Left renal cortex interstitium (tissue), 4 donors: ENCODE data around the gene RASGRP3. TPM values are rescaled to one million over a fixed set of nuclear protein-coding genes. Genes with fewer than 3 reads are reported as not detected.
"Not testable (repeated sequence)": the region's sequence is repeated elsewhere in the genome, so short reads cannot be mapped to it uniquely, and the experiment has no call there.

Experiments
- DNase-seq, 4 donors: peaks; one replicate each; pipeline ENCODE4 v3.0.0-alpha.2; 2013; ENCODE audit warnings: low read depth in 4 of 4, low spot score in 2 of 4, missing footprints in 1 of 4
- polyA plus RNA-seq, 4 donors: library from polyadenylated mRNA; unstranded; fragments of 120-200 nt; gene quantifications; one replicate each; pipeline ENCODE4 v1.2.1, GENCODE V29; 2013; ENCODE audit not compliant: insufficient read length in 4 of 4

RASGRP3 gene
- polyA plus RNA-seq, 4 donors: 12.9 to 26.8 (median 18.1) TPM

DNA sequence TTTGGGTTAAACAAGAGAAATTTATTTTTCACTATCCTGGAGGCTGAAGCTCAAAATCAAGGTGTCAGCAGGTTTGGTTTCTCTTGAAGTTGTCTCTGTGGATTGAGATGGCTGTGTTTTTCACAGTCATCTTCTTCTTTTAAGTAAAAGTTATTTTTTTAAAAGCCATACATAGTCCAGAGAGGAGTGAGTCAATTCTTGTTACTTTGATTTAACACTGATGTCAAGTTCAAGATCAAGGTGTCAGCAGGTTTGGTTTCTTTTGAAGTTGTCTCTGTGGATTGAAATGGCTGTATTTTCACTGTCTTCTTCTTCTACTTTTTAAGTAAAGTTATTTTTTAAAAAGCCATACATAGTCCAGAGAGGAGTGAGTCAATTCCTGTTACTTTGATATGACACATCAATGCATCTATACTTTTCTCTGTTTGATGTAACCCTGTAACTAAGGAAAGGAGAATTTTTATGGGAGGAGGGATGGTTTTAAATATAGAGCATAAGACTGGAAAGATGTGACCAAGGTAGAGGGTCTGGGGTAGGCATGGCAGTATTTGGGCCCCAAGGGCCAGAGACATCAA lies 22.5 kb upstream of the RASGRP3 start:
- DNase-seq: no peak

DNA sequence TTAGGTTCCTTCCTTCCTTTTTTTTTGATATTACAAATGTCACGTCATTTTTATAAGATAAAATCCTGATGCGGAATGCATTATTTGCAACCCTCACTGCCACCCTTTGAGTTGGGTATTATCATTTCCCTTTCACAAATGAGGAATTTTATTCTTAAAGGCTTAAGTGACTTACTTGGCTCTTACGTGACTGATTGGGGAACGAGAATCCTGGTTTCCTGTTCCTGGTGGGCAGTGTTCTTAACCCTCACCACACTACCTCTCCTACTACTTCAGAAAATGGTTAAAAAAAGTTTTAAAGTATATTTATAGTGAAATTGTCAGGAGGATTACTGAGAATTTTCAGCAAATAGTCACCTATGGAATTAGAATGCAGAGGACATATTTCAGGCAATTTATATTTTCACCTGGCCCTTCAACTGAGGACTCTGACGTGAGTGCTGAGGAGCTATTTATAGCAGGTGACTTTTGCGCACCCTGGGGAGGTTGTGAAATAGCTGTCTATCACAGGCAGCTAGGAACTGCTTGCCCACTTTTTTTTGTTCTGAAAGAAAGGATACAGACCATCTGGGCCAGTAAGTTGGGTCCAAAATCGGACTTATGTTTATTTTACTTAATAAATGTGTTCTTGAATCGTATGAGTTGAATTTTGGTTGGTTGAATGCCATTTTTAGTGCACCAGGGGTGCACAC lies 18.7 kb upstream of the RASGRP3 start:
- no peak for DNase-seq

DNA sequence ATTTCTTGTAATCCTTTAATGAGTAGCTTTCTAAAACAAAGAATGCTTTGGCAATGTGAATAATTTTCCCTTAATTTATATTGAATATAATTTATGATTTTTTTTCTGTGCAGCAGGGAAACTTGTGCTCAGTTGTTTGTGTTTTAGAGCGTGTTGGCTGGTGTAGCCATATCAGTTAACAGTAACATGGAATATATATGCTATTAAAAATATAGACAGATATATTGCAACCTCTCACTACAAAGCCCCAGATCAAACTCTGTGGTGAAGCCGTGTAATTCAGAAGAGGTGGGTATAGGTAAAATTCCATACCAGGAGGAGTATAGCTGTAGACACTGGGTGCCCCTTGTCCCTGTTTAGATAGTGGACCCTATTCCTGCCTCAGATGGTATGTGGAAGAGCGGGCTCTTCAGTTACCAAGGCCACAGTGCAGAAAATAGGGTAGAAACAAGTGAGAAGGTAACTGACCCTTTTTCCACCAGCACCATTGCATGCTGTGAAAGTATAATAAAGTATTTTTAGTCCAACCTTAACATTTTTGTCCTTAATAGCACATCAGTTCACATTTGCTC lies 18.1 kb upstream of the RASGRP3 start:
- DNase-seq: no peak

DNA sequence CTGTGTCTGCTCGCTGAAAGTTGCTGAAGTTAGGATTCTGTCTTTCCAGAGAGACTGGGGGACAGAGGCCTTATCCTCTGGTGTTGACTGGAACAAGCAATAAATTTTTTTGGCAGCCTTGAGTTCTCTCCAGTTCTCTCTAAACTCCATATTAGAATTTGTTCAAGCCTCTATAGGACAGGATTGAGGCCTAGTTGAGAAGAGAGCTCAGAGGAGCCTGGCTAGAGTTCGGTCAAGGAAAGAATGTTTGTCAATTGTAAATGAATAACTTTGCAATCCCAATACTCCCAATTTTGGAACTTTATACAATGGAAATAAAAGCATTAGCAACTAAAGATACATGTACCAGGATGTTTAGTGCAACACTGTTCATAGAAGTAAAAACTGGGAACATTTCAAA lies 16.7 kb upstream of the RASGRP3 start:
- no peak for DNase-seq

DNA sequence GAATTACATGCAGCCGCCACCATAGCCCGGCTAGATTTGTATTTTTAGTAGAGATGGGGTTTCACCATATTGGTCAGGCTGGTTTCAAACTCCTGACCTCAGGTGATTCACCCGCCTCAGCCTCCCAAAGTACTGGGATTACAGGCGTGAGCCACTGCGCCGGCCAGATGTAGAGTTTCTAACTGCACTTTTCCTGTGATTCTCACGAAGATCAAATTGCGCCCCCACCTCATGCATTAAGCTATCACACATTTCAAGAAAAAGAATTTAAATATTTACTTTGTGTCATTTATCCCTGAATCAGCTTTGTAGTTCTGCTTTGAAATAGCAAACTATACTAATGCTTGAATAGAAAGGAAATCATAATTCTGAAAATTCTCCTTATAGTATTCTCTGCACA lies 13.9 kb upstream of the RASGRP3 start:
- DNase-seq: not testable (repeated sequence)

DNA sequence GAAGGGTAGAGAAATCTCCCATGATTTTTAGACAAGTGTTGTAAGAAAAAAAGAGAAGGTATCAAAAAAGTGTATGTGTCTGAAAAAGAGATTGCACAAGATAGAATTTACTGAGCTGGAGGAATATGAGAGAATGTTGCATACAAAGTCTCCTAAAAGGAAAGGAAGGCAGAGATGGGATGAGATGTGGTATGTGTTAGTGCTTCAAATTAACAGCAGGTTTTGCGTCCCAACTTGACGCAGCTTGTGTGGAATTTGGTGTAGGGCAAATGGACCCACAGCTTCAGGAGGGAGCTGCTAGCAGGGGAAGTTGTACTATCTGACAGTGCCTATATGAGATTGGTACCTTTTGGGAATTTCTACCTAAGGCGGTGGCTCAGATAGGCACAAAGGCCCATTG lies 9.0 kb upstream of the RASGRP3 start:
- DNase-seq: no peak

DNA sequence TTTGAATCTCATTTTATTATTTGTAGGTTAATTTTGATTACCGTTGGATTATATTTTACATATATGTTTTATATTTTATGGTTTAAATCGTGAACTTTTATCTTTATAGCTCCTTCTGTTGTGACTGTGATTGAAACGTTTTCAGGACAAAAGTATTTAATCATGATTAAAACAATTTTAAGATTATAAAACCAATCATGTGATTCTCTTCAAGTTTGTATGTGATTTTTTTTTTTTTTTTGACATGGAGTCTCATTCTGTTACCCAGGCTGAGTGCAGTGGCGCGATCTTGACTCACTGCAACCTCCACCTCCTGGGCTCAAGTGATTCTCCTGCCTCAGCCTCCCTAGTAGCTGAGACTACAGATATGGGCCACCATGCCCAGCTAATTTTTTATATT lies 7.2 kb upstream of the RASGRP3 start:
- DNase-seq: no peak

DNA sequence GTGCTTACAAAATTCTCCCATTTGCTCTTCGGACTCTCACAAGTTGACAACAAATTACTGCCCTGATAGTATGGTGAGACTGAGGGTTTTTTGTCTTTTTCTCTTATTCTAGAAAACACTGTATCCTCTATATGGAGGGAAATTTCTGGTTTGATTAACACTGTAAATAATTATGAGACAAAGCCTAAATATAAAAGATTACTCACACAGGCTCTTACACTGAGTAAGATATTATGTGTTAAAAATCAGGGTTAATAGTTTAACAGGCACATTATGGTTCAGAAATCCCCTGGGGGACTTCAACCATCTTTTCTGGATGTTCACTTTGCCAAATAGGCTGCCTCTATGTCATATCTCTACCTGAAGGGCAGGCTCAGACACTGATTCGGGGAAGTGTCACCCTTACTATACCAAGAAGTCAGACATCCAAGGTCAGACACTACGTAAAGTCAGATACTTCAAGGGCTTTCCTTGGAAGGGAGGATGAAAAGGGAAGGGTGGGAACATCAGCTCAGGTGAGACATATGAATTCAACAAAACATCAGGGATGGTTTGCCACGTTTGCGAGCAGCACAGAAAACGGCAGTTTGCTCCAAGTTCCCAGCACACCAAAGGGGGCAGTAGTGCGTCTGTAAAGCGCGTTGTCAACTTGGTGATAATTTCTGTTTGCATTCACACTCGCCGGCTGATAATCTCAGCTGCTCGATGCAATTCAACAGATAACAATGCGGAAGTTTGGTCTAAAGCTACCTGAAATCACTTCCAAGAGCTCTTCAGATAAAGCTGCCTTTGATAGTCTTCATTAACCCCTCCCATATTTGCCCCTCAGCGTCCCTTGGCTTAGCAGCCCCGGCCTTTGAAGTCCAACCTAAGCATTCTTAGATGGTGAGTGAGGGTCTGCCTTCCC lies 972 bp upstream of the RASGRP3 start:
- peak in 3 of 4 donors; percentile 61 to 86 (median 62) for DNase-seq

DNA sequence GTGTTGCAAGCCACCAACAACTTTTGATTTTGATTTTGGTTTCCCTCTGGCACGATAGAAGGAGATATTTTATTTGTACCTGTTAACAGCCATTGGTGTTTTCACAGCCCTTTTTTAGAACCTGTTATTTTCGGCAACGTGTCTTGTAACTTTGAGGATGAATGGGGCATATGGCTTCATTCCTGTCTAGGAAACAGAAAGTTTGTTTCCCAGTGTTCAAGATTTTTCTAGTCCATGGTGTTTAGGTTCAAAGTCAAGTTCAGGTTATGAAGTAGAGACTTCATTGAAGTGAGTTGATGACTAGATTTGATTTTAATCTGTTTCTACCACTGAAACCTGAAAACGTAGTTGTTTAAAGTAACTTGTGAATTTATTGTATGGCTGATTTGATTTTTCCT lies 343 bp downstream of the RASGRP3 start:
- DNase-seq: peak in 1 of 4 donors; percentile 34

DNA sequence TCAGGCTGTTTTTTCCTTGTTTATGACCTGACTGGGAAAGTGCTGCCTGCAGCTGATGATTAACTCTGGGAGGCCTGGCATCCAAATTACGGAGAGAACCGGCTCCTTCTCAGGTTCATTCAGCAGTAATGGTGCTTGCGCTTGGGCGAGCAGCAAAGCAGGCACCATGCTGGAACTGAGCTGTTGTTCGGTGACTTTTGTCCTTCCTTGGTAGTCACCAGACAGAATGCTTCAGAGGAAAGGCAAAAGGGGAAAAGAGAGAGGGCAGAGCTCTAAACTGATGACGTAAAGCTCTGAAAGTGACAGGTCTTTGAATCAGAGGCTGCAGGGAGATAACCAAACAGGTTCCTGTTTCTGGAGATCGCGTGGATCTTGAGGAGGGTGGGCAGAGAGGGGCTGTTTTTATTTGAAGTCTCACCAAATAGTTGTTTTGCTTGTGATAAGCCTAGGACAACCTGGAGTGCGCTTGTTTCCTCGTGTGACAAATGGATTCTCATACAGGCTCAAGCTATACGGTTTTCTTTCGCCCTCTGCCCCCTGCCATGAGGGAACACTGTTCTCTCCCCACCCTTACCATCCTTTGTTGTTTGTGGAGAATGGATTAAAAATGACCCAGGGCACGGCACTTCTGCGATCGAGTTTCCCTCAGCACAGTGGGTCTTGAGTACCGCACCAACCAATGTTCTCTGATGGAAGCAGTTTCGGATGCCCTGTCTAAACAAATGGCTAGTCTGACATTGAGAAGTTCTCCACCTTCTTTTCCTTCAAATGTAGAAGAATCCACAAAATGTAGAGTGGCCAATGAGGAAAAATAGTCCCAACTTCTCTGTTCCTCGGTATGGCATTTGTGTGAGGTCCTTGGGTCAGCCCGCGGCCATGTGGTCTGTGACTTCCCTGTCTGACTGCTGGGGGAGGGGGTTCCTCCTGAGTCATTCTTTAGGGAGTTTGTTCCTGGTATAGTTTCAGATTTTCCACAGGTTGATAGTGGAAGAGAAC lies 1.3 kb downstream of the RASGRP3 start:
- no peak for DNase-seq

DNA sequence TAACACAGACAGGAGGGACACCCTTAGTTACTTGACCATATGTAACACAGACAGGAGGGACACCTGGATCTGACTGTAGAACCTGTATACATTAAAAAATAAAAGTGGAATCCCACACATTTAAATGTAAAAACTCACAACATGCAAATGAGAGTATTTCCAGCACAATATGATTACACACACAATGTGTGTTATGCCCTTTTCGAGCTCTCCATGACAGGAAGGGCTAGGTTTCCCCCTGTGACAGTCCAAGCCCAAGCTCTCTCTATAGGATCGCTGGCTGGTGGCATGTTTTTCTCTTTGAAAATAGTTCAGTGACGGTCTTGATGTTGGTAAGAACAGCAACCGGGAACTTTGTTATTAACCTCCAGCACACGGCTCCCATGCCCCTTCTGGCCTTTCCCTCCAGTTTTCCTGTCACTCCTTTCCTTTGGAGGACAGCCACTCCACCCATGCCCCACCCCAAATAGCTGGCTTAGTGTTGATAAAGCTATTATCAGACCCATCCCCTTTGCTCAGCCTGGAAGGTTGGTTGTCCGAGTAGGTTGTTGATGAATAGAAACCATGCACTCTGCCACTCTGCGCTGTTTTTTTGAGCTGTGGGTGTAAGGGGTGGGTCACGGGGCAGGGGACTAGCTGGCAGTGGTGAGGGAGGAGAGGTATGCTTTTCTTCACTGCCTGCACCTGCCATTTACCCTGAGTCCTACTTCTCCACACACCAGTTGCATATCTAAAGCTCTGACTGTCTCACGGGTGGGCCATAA lies 2.7 kb downstream of the RASGRP3 start:
- DNase-seq: no peak

DNA sequence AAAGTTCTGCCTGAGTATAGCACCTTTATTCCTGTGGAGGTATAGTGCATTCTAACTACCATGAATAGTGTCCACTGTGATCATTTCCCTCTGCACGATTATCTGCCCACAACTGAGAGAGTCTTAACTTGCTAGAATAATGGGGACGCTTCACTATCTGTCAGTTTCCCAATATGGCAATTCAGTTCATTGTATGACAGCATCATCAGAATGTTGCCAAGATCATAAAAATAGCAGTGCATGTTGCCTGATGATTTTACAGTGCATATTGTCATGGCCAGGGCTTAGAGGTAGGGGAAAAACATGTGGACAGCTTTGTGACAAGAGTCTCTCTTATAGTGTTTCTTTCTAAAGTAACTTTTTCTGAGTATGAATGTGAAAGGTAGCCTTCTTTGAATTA lies 6.1 kb downstream of the RASGRP3 start:
- no peak for DNase-seq

DNA sequence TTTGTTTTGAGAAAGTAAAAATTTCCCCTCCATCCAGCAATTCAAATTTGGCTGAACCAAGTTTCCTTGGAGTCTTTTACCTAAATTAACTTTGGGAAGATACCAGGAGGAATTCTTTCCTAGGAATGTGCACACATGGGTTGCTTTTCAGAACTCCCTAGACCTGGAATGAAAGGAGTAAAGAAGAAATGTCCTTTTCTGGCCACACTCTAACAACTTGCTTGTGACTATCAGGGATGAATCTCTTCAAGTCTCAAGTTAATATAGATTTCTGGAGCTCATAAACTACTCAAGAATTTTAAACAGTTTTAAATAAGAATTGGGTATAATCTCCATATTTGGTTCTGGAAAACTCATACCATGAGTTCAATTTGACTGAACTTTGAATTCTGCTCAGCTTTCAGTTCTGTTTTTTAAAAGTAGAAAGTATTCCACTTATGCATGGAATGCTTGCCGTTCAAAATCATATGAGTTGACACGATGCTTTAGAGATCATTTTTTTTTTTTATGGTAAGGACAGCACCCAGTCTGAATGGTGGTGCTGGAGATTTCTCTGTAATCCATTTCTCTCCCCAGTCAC lies 7.7 kb downstream of the RASGRP3 start:
- DNase-seq: no peak

DNA sequence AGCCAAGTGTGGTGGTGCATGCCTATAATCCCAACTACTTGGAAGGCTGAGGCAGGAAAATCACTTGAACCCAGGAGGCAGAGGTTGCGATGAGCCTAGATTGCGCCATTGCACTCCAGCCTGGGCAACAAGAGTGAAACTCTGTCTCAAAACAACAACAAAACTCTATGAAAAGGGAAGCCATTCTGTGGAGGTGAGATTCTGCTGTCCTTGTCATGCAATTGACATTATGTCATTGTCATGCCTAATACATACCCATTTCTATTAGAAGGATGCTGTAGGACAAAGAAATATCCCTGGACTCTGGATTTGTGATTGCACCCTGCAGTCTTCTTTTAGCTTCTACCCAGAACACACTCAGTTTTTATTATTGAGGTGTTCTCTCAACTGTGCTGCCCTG lies 8.6 kb downstream of the RASGRP3 start:
- DNase-seq: no peak

DNA sequence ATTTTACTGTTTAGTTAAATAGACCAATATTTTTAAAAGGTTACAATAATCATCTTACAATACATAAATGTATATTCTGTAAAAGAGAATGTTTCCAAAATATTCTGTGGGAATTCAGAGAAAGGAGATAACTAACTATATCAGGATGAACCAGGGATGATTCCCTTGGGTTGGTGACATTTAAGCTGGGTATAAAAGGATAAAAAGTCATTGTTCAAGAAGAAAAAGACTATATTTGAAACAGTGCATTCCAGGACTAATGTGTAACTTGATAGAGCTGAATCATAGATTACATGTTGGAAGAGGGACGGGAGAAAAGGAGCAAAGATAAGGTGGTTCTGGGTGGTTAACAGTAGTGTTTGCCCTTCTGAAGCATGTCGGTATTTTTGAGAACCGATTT lies 10.1 kb downstream of the RASGRP3 start:
- DNase-seq: no peak

DNA sequence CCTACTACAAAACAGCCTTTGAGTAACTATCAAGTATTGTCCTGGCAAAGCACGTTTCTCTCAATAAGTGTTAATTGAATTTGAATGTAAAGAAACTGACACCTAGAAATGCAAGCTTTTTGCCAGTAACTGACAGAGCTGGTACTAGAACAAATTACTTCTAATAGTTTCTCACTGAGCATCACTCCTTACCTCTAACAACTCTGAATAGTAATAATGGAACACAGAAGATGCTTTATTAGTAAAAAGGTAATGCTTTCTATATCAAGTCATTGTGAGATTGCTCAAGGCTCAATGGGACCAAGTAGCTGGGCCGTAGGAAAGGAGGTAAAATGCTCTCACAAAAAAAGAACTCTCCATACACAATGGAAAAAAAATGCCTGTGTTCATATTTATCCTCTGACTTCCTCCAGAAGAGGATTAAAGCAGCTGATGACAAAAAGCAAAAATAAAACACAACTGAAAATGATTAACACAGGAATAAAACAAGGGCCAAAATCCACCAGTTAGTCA lies 11.8 kb downstream of the RASGRP3 start:
- no peak for DNase-seq

DNA sequence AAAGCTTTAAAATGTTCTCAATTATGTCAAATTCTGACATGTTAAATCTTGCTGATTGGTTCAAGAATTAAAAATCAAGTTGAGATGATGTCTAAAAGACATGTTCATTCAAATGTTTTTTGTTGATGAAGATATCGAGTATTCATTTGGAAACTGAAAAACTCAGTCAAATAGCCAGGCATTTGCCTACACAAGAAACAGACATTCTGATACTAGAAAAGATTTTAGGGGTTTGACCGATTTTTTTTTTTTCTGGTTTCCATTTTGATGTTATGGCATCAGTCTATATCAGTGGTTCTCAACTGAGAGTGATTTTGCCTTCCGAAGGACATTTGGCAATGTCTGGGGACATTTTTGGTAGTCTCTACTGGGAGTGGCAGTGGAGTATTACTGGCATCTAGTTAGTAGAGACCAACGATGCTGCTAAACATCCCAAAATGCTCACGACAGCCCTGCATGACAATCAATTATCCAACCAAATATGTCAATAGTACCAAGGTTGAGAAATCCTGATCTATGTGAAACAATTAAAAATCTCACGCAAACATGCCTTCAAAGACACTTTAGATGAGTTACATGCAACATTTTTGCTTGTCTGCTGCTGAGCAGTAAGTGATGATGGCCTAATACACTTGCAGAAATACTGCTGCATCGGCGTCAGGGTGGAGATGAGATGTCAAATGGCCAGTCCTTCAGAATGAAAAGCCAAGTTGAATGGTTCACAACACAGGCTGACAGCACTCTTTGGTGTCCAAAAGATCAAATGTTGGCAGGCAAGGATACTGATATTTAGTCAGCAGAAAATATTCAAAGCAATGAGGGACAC lies 12.5 kb downstream of the RASGRP3 start:
- DNase-seq: no peak
